ENCODE results near the gene FABP2.

The FABP2 gene

GRCh38 chr4:119303587-119304305 is 18.2 kb downstream of the FABP2 start:
- Histone ChIP-seq H3K9ac (ENCODE audit: low read length) (no peak overlapping the region), H3K27ac (ENCODE audit: low read length) (no peak overlapping the region), H3K9me3 (replicated peaks; ENCODE audit: insufficient read depth, low read length) (no peaks in the 10 kb centered on the region), H3K4me1 (ENCODE audit: low read length) (no peaks in the 10 kb centered on the region), H3K4me2 (ENCODE audit: low read depth, low read length) (no peak overlapping the region), H3K27me3 (replicated peaks; ENCODE audit: insufficient read depth, low read length) (no peaks in the 10 kb centered on the region), H3K9me2 (replicated peaks; ENCODE audit: insufficient read depth, low read length) (no peaks in the 10 kb centered on the region), H4K20me1 (ENCODE audit: insufficient read depth, low read length) (no peaks in the 10 kb centered on the region), H2AFZ (ENCODE audit: low read length) (no peak overlapping the region), H3K79me2 (ENCODE audit: low read length) (peaks cover 9% of the 10 kb centered on the region), H3F3A (ENCODE audit: insufficient read depth, low read length) (peaks cover 18% of the 10 kb centered on the region), H3K36me3 (replicated peaks; ENCODE audit: insufficient read depth, low read length) (no peaks in the 10 kb centered on the region), H3K4me3 (ENCODE audit: low read length) (no peak overlapping the region)
- no peak for DNase-seq
- TF ChIP-seq, protein P1, sequence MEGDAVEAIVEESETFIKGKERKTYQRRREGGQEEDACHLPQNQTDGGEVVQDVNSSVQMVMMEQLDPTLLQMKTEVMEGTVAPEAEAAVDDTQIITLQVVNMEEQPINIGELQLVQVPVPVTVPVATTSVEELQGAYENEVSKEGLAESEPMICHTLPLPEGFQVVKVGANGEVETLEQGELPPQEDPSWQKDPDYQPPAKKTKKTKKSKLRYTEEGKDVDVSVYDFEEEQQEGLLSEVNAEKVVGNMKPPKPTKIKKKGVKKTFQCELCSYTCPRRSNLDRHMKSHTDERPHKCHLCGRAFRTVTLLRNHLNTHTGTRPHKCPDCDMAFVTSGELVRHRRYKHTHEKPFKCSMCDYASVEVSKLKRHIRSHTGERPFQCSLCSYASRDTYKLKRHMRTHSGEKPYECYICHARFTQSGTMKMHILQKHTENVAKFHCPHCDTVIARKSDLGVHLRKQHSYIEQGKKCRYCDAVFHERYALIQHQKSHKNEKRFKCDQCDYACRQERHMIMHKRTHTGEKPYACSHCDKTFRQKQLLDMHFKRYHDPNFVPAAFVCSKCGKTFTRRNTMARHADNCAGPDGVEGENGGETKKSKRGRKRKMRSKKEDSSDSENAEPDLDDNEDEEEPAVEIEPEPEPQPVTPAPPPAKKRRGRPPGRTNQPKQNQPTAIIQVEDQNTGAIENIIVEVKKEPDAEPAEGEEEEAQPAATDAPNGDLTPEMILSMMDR (IDR thresholded peaks at IDR 0.05; ENCODE audit: low read length), result no peak
- TF ChIP-seq EZH2phosphoT487 (IDR thresholded peaks at IDR 0.05; ENCODE audit: low read length), result no peak
- TF ChIP-seq EZH2 (optimal IDR thresholded peaks at IDR 0.05; ENCODE audit: low read depth, low read length), result no peak

- no peaks in the 10 kb centered on the region for H3K9me2 ChIP-seq (replicated peaks; ENCODE audit: insufficient read depth, low read length)
- H4K20me1 ChIP-seq (ENCODE audit: insufficient read depth, low read length), result no peaks in the 10 kb centered on the region
- H3K4me3 ChIP-seq (ENCODE audit: low read length), result no peak overlapping the region
- peaks cover 18% of the 10 kb centered on the region for H3F3A ChIP-seq (ENCODE audit: insufficient read depth, low read length)
- no peak overlapping the region for H3K27ac ChIP-seq (ENCODE audit: low read length)
- H3K4me2 ChIP-seq (ENCODE audit: low read depth, low read length), result no peak overlapping the region
- no peaks in the 10 kb centered on the region for H3K36me3 ChIP-seq (replicated peaks; ENCODE audit: insufficient read depth, low read length)
- no peak overlapping the region for H3K9ac ChIP-seq (ENCODE audit: low read length)
- no peaks in the 10 kb centered on the region for H3K27me3 ChIP-seq (replicated peaks; ENCODE audit: insufficient read depth, low read length)
- no peak for DNase-seq
- peaks cover 8% of the 10 kb centered on the region for H3K4me1 ChIP-seq (ENCODE audit: low read length)
- TF ChIP-seq EZH2 (optimal IDR thresholded peaks at IDR 0.05; ENCODE audit: low read depth, low read length) (no peak), EZH2phosphoT487 (IDR thresholded peaks at IDR 0.05; ENCODE audit: low read length) (no peak)
- TF ChIP-seq, protein P1 (IDR thresholded peaks at IDR 0.05; ENCODE audit: low read length), result no peak
- no peaks in the 10 kb centered on the region for H3K9me3 ChIP-seq (replicated peaks; ENCODE audit: insufficient read depth, low read length)
- no peak overlapping the region for H2AFZ ChIP-seq (ENCODE audit: low read length)
- H3K79me2 ChIP-seq (ENCODE audit: low read length), result peaks cover 24% of the 10 kb centered on the region
These were observed 19.7 kb downstream of the FABP2 start for GRCh38 chr4:119302073-119302832.

DNA sequence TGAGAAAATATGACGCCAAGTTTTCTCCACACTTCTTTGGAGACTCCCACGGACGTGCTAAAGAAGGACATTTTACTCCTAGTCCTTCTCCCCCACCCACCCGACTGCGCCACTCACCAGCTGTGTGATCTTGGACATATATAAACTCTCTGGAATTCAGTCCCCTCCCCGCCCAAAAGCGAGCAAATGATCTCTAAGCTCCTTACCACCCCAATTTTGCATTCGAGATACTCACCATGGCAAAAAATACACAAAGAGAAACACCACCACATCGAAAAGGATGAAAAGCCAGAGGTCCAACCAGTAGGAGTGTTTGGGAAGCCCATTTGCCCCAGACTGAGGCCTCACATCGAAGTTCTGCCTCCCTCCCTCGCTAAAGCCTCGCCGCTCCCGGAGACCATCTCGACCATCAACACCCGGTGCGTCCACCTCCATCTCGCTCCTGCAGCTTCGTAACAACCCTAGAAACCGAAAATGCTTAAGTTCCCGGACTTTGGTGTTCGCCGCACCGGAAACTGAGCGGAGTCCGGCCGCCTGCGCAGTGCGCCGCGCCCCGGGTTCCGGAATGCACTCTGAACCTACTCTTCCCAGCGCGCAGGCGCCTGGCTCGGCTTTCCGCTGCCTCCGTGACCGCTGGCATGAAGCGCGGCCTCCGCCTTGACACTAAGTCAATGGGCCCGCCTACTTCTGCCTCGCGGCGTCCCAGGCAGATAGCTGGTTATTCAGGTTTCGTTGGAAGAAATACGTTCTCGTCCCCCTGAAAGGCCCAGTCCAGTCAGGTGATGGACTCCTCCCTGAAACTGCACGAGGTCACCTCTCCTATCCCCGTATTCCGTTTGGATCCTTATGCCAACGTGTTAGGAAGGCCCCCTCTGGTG is 21.6 kb downstream of the FABP2 start:
- peaks cover 40% of the 10 kb centered on the region for H3K79me2 ChIP-seq (ENCODE audit: low read length)
- no peaks in the 10 kb centered on the region for H3K27me3 ChIP-seq (replicated peaks; ENCODE audit: insufficient read depth, low read length)
- peaks cover 18% of the 10 kb centered on the region for H3F3A ChIP-seq (ENCODE audit: insufficient read depth, low read length)
- H3K4me2 ChIP-seq (ENCODE audit: low read depth, low read length), result peak overlapping the region; percentile 86
- H2AFZ ChIP-seq (ENCODE audit: low read length), result peak overlapping the region; percentile 87
- H3K9ac ChIP-seq (ENCODE audit: low read length), result peak overlapping the region; percentile 77
- H3K36me3 ChIP-seq (replicated peaks; ENCODE audit: insufficient read depth, low read length), result no peaks in the 10 kb centered on the region
- peak; percentile 97 for DNase-seq
- no peak for TF ChIP-seq EZH2 (optimal IDR thresholded peaks at IDR 0.05; ENCODE audit: low read depth, low read length)
- no peak for TF ChIP-seq EZH2phosphoT487 (IDR thresholded peaks at IDR 0.05; ENCODE audit: low read length)
- TF ChIP-seq, protein P1 (IDR thresholded peaks at IDR 0.05; ENCODE audit: low read length), result peak; percentile 26
- peak overlapping the region; percentile 78 for H3K4me3 ChIP-seq (ENCODE audit: low read length)
- no peaks in the 10 kb centered on the region for H4K20me1 ChIP-seq (ENCODE audit: insufficient read depth, low read length)
- no peaks in the 10 kb centered on the region for H3K9me3 ChIP-seq (replicated peaks; ENCODE audit: insufficient read depth, low read length)
- peaks cover 8% of the 10 kb centered on the region for H3K4me1 ChIP-seq (ENCODE audit: low read length)
- peak overlapping the region; percentile 89 for H3K27ac ChIP-seq (ENCODE audit: low read length)
- no peaks in the 10 kb centered on the region for H3K9me2 ChIP-seq (replicated peaks; ENCODE audit: insufficient read depth, low read length)

Data from MM.1S (cell line).